GM13976 (cell line): Measurements from ENCODE around the gene EPHB3.

Experiments used
- DNase-seq: peaks from one replicate; pipeline ENCODE4 v3.0.0; 2012; ENCODE audit warnings: low spot score
- CTCF ChIP-seq: IDR thresholded peaks from 2 replicates; pipeline ENCODE4 v1.5.1; 2012; ENCODE audit warnings: borderline replicate concordance, mild to moderate bottlenecking; ENCODE audit not compliant: insufficient read depth; ENCODE audit errors: extremely low read depth, missing control alignments, control extremely low read depth
- in situ Hi-C: fragments of 300-500 bp; cut with MboI; formaldehyde crosslinking; loops from one replicate; pipeline ENCODE4 v1.12.0; 2022; ENCODE audit warnings: low sequenced_read_pairs, mixed read lengths, inconsistent platforms; ENCODE audit not compliant: unreplicated experiment

The EPHB3 gene

GRCh38 chr3:184599143-184599542, 37.6 kb downstream of the EPHB3 start:
- no peak for TF ChIP-seq CTCF
- in situ Hi-C loops, result no loop called here
- DNase-seq, result no peak

GRCh38 chr3:184600685-184601377, 39.2 kb downstream of the EPHB3 start:
- no peak for TF ChIP-seq CTCF
- in situ Hi-C loops, result no loop called here
- no peak for DNase-seq

GRCh38 chr3:184601576-184602371, 40.2 kb downstream of the EPHB3 start:
- in situ Hi-C loops, result no loop called here
- no peak for TF ChIP-seq CTCF
- peak; percentile 40 for DNase-seq

GRCh38 chr3:184602372-184603150, 41.0 kb downstream of the EPHB3 start:
- in situ Hi-C loops, result no loop called here
- TF ChIP-seq CTCF, result no peak
- DNase-seq, result peak; percentile 37

GRCh38 chr3:184603151-184604030, 41.8 kb downstream of the EPHB3 start:
- no peak for DNase-seq
- no peak for TF ChIP-seq CTCF
- in situ Hi-C loops, result no loop called here

GRCh38 chr3:184604039-184604601, 42.5 kb downstream of the EPHB3 start:
- in situ Hi-C loops, result no loop called here
- peak; percentile 35 for DNase-seq
- no peak for TF ChIP-seq CTCF
